Breast epithelium (tissue), 3 donors: Measurements from ENCODE around the gene IL1RAP.

Experiments
- POLR2A ChIP-seq: fragments of 450-650 bp; IDR thresholded peaks from one replicate; pipeline ENCODE4 v1.6.1; 2016; ENCODE audit warnings: antibody characterized with exemption, mild to moderate bottlenecking, moderate library complexity
- TF ChIP-seq, protein P1 (sequence below), 3 donors: fragments of 450-650 bp; IDR thresholded peaks; one replicate each; pipeline ENCODE4 v1.5.1; 2016 to 2017; ENCODE audit warnings: antibody characterized with exemption in 3 of 3, mild to moderate bottlenecking in 3 of 3, moderate library complexity in 3 of 3

DNA sequence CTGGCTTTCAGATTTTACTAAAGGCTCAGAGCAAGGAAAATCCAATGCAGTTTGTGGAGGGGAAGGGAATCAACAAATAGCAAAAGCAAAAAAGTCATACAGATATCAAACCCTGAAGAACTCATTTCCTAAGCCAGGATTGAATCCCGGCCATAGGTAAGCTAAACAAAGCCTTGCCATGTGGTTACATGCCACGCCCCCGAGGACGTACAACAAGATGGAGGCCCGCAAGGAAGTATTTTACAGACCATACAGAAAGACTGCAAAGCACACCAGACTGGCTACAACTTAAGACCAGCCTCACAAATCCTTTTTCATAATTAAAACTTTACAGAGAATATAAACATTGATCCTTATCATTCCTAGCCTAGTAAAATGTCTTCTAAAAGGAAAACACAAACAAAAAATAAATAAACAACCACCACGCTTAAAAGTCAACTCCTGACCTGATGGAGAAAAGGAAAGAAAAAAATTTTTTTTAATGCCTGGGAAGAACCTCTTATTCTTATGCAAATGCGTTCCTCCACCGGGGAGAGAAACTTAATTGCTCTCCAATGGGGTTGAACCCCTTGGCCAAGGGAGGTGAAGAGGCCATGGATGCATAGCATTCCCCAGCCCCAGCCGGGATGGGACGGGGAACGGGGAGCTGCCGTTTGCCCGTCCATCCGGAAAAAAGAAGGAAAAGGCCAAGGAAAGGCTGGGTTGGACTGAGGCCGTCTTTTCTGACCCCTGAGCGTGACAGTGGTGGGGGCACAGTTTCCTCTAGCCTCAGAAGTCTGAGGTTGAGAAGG lies 39.3 kb downstream of the IL1RAP start:
- no peak for TF ChIP-seq POLR2A
- TF ChIP-seq, protein P1, sequence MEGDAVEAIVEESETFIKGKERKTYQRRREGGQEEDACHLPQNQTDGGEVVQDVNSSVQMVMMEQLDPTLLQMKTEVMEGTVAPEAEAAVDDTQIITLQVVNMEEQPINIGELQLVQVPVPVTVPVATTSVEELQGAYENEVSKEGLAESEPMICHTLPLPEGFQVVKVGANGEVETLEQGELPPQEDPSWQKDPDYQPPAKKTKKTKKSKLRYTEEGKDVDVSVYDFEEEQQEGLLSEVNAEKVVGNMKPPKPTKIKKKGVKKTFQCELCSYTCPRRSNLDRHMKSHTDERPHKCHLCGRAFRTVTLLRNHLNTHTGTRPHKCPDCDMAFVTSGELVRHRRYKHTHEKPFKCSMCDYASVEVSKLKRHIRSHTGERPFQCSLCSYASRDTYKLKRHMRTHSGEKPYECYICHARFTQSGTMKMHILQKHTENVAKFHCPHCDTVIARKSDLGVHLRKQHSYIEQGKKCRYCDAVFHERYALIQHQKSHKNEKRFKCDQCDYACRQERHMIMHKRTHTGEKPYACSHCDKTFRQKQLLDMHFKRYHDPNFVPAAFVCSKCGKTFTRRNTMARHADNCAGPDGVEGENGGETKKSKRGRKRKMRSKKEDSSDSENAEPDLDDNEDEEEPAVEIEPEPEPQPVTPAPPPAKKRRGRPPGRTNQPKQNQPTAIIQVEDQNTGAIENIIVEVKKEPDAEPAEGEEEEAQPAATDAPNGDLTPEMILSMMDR (IDR thresholded peaks at IDR 0.05), result no peak
